ENCODE data around the gene AGBL1.

The AGBL1 gene

DNA sequence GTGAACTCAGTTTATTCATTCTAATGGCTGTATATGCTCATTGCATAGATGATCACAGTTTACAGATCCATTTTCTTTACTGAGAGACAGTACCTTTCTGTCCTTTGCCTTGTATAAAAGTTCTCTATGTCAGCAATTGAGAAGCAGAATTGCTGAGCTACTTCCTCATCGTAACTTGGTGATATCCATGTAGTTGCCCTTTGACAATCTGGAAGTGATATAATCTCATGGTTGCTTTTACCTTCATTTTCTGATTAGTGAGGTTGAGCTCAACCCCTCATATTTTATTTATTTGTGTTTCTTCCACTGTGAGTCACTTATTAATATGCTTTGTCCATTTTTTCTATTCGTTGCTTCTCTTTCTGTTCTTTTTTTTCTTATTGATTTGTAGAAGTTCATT, 696.5 kb downstream of the AGBL1 start:
- no peak for DNase-seq (ENCODE audit: low read depth in 1 of 2, low spot score in 1 of 2)

DNA sequence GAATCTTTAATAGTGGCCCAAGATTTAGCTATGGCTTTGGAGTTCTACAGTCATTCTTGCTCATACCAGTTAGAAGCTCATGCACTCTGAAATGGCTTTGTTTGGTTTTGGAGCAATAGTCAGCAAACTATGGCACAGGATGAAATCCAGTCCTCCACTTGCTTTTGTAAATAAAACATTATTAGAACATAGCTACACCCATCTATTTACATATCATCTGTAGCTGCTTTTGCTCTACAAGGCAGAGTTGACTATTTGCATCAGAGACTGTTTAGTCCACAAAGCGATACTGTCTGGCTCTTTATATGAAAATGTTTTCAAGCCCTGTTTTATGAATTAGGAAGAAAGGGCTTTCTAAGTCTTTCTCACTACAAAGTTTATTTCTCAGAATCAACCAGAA, 716.9 kb downstream of the AGBL1 start:
- DNase-seq (ENCODE audit: low read depth in 1 of 2, low spot score in 1 of 2), result no peak

DNA sequence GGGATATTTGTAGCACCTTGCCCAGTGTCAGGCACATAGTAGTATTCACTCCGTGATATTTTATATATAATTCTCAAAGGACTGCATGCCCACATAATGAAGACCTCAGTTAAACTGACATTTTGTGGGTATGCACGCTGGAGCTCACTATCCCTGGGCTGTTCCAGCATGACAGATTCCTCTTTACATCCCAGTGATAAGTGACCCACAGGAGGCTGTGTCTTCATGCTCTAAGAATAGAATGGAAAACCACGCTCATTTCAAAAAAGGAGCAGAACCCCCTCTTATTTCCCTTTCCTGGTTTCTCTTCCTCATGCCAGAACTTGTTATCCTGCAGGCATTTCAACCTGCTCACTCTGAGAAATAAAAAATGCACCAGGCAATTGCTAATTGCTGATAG, 717.5 kb downstream of the AGBL1 start:
- DNase-seq (ENCODE audit: low read depth in 1 of 2, low spot score in 1 of 2), result no peak

DNA sequence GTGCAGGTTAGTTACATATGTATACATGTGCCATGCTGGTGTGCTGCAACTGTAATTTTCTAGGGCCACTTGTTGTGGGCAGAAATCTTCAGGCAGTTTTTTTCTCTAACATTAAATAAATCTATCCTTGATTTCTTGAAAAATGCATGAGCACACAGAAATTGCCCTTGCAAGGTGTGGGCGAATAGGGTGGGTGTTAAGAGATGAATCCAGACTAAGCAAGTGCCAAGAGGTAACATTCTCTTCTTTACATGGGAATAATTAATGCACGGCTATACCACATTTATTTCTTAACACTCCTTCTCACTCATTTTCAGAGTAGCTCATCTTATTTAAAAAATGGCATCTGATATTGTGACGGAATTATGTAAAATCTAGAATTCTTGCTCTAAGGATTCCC, 719.6 kb downstream of the AGBL1 start:
- DNase-seq (ENCODE audit: low read depth in 1 of 2, low spot score in 1 of 2), result no peak

DNA sequence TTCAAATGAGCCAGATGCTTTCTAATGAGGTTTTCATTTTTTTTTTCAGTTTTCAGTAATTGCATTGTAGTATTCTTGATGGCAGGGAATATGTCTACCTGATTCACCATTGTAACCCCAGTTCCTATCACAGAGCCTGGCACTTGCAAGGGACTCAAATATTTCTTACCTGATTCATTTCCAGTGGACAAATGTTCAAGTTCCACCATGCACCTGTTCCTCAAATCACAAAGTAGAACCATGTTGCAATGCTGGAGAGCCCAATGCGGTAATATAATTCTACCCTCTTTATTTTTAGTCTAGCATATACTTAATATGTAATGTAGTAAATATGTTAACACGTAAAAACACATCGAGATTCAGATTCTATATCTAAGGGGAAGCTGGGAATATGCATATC, 722.6 kb downstream of the AGBL1 start:
- DNase-seq (ENCODE audit: low read depth in 1 of 2, low spot score in 1 of 2), result no peak

DNA sequence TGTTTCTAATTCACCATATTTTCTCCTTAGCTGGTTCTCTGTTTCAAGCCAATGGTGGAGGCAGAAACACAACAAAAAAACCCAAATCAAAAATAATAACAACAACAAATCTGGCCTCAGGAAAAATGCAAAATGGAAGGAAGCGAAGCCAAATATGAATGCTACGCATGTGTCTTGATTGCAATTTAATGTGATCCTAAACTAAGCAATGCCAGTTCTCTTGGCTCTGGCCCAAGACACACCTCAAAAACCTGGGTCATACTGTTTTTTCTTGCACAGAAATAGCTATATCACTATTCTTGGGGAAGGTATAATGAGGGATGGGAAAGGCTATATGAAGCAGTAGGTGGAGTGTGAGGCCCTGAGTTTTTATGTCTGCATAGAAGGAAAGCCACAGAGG, 724.7 kb downstream of the AGBL1 start:
- DNase-seq (ENCODE audit: low read depth in 1 of 2, low spot score in 1 of 2), result no peak

DNA sequence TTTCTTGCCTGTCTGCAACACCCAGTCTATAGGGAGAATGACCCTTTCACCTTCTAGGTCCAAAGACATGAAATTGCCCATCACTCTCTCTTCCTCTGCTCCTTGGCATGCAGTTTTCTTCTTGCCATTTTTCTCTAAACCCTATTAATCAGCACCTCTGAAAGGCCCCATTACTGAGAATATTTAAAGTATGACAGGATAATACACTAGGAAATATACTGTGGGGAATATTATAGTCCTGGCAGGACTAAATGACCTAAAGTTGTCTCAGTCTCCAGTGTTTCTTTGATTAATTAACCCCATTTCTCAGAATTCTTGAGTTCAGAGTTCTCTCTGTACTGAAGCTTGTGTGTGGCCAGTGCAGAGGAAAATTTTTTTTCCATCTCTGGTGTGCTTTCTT, 730.7 kb downstream of the AGBL1 start:
- DNase-seq (ENCODE audit: low read depth in 1 of 2, low spot score in 1 of 2), result no peak

DNA sequence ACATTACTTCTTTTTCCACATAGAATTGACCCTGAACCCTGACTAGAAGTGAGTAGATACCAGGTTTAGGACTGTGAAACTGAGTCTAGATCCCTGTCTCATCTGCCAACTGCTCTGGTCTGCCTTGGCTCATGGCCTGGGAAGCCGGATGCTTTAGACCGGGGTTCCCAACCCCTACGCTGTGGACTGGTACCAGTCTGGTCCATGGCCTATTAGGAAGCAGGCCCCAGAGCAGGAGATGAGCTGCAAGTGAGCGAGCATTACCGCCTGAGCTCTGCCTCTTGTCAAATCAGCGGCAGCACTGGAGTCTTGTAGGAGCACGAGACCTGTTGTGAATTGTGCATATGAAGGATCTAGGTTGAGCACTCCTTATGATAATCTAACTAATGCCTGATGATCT, 734.2 kb downstream of the AGBL1 start:
- no peak for DNase-seq (ENCODE audit: low read depth in 1 of 2, low spot score in 1 of 2)

DNA sequence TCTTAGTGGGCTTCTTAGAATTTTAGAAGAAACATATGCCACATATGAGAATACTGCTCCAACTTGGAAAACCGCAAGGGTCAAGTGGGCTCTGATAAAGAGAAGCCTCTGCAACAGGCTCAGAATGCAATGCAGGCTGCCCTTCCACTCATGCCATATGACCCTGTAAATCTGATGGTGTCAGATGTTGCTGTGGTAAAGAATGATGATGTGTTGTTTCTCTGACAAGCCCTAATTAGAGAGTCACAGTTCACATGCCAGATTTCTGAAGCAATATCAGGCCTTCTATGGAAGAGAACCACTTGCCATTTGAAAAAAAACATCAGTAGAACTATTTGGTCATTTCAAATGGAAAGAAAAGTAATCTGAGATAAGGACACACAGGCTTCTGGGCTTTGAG, 749.6 kb downstream of the AGBL1 start:
- no peak for DNase-seq (ENCODE audit: low read depth in 1 of 2, low spot score in 1 of 2)

DNA sequence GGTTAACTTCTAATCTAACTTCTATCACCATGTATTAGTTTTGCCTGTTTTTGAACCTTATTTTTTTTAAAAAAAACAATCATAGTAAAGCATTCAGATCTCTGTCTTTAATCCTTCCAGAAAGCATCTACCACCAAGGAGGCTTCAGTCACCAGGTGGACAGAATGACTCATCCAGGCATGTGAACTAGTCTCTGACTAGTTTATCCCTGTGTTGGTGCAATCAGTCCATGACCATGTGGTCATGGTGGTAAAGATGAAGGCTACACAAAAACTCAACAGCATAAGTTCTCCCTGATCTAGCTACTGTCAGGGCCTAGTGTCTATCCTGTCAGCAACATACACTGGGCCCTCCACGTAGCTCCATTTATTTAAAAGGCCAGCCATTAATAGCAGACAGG, 750.6 kb downstream of the AGBL1 start:
- DNase-seq (ENCODE audit: low read depth in 1 of 2, low spot score in 1 of 2), result no peak

DNA sequence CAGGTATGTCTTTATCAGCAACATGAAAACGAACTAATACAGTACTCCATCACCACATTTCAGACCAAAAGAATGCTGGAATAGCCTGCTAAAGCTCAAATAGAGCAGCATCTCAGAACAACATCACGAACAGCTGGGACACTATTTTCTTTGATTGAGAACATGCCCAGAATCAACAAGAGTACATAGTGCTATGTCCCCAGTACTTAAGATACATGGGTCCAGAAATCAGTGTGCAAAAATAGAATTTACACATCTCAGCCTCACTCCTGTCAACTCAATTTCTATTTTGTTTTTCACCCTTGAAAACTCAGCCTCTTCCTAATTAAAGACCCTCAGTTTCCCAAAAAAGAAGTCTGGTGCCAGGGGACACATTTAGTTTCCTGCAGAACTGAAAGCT, 753.9 kb downstream of the AGBL1 start:
- DNase-seq (ENCODE audit: low read depth in 1 of 2, low spot score in 1 of 2), result no peak

DNA sequence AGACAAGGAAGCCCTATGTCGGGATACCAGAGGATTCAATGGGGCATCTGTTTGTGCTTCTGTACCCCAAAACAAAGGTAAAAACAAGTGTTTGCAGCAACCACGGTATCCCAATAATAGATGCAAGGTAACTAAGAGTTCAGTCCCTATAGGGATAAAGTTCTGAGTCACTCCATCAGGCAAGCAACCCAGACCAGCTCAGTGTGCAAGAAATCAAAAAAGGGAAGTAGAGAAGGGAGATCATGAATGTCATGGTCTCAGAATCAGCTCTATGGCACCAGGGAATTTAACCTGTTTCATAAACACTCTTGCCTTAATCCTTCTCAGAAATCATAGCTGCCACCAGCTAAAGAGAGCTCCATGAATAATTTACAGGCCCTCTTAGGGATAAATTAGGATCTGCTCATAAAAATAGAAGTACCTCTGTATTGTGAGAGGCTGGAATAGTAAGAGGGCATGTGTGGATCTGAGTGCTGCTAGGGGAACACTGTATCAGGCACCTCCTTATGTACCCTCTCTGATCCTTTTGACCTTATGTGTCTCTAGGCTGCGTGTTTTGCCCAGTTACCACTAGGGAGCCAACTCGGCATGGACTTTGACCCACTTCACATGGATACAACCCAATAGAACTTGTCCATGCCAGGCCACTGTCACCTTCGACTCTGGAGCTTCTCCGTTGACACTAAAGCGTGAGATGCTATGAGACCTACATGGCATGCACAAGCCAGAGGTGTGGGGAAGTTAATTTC, 754.6 kb downstream of the AGBL1 start:
- no peak for DNase-seq (ENCODE audit: low read depth in 1 of 2, low spot score in 1 of 2)

DNA sequence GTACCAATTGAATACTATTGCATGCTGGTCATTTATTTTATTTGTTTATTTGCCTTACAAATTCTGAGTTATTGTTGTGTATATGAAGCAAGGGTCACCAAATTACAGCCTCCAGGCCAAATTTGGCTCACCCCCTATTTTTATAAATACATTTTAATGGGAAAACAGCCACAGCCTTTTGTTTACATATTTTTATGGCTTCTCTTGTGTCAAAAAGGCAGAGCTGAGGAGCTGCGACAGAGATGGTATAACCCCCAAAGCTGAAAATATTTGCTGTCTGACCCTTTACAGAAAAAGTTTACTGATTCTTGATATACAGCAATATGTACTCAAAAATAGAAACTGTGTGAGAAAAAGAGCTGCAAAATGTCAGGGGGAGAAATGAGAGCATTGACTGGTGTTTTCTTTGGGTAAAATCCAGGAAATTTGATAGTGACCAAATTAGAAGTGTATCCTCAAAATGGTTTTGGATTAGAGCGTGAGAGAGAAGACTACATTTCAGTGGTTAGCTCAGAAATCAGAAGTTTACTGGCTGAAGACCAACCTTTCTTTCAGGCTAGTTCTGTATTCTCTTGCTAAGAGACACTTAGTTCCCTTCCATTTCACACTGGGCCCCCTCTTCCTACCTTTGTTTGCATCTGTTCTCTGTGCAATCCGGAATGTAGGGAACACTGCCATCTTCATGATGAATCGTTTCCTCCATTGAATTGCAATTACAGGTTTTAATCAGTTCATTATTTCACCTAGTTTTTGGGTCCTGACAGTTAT, 757.8 kb downstream of the AGBL1 start:
- DNase-seq (ENCODE audit: low read depth in 1 of 2, low spot score in 1 of 2), result no peak

DNA sequence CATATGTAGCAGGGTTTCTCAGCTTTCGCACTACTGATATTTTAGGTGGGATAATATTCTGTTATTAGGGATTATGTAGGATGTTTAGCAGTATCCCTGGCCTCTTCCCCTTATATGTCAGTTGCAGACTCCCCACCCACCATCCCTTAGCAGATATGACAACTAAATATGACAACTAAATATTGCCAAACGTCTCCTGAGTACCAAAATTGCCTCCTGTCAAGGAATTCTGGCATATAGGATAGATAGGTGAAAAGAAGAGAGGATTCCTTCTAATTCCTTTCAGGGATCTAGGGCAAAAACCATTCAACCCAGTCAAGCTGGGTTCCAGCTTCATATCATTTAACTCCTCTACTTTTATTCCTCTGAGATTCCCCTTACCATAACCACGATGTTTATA, 759.8 kb downstream of the AGBL1 start:
- DNase-seq (ENCODE audit: low read depth in 1 of 2, low spot score in 1 of 2), result no peak

DNA sequence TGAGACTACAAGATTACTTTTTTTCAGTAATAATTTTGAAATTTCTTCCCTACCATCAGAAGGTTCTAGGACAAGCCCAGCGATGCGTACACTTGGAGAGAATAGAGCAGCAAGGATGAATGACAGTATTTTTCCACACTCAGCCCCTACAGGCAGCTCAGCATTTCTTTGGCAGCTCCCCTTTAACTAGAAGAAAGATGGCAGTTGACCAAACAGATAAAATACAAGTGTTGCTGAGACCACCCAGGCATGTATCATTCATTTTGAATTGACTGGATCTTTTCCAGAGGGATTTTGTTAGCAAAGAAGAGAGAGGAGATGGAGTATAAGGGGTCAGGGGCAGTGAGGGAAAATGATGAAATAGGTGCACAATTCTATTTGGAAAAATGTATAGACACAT, 761.3 kb downstream of the AGBL1 start:
- no peak for DNase-seq (ENCODE audit: low read depth in 1 of 2, low spot score in 1 of 2)

DNA sequence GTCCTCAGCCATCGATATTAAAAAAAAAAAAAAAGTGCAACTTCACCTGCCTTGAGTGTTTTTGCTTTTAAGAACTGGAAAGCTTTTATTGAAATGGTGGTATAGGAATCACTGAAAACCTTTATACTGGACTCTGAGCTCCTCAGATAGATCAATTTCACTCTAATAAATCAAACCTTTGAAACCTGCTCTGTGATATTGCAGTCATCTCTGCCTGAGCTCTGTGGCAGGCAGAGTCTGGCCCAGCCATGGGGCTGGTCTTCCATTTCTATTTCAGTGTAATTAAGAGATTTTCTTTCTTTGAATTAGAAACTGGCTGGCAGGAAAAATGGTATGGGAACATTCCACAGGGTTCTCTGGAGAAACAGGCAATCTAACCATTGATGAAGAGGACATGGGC, 762.5 kb downstream of the AGBL1 start:
- DNase-seq (ENCODE audit: low read depth in 1 of 2, low spot score in 1 of 2), result no peak

DNA sequence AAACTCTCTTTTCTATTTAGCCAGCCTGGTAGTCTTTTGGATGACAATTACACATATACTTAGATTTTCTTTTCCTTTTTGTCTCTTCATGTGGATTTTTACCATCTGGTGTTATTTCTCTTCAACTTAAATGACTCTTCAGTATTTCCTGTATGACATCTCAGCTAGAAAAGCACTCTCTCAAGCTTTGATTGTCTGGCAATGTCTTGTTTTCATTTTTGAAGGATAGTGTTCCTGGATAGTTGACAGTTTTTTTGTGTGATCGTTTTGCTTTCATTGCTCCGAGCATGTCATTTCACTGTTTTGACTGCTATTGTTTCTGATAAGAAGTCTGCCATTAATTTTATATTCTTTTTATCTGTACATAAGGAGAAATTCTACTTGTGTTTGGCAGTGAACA, 766.4 kb downstream of the AGBL1 start:
- no peak for DNase-seq (ENCODE audit: low read depth in 1 of 2, low spot score in 1 of 2)

DNA sequence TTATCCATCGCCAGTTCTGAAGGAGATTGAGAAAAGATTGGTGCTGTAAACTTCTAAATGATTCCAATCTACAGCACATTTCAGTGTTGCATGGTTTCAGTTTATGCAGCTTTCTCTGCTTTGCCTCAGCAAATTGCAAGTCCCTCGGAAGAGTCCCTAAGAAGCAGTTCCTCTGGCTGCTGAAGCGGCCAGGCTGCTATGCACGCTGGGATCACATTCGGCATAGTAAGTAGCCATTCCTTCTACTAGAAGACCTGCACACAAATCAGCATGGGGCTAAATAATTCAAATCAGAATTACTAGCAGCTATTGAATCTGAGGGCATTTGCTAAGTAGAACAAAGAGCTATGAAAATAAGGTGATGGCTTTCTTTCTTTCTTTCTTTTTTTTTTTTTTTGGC, 769.5 kb downstream of the AGBL1 start:
- DNase-seq (ENCODE audit: low read depth in 1 of 2, low spot score in 1 of 2), result no peak

DNA sequence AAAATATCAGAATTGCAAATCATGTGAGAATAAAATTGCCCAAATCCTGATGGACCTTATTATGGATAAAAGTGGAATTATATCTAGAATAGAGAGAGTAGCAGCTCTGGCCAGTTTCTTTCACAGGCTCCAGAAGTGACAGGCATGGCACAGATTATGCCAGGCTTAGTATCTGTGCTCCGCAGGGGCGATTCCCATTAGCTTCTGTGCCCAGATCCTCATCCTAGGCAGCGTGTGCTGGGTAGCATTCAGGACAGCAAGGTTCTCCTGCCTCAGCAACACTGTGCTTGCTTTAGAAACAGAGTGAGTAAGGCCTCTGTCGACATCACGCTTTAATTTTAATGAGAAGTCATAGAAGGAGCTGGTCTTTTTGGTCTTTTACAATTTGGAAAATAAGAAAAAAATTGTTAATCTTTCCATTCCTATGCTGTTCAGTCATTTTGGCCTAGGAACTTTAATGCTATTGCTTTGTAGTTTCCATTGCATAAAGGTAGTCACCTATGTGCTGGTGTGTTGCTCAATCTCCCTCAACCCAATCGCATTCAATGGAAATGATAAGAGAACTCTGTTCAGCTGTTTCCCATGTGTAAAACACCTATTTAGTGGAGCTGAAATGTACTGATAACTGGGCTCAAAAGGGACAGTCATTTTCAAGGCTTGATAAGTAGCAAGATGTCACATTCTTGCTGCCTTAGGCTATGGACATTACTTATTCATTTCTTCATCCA, 770.1 kb downstream of the AGBL1 start:
- DNase-seq (ENCODE audit: low read depth in 1 of 2, low spot score in 1 of 2), result no peak

DNA sequence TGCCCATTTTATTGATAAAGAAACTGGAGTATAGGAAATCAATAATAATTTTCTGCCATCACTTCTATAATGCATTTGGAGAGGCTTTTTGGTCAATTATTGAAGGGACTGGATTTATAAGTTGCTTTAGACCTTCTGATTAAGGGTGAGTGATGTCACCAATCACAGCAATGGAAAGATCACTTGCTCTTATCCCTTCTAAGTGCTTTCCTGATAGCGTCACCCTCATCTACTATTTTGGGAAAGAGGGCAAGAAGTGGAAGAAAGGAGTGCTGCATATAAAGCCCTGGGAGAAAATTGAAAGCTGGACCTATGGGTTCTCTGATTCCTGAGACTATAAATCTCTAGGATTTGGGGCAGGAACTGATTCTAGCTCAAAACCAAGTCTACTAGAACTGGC, 771.3 kb downstream of the AGBL1 start:
- DNase-seq (ENCODE audit: low read depth in 1 of 2, low spot score in 1 of 2), result no peak

DNA sequence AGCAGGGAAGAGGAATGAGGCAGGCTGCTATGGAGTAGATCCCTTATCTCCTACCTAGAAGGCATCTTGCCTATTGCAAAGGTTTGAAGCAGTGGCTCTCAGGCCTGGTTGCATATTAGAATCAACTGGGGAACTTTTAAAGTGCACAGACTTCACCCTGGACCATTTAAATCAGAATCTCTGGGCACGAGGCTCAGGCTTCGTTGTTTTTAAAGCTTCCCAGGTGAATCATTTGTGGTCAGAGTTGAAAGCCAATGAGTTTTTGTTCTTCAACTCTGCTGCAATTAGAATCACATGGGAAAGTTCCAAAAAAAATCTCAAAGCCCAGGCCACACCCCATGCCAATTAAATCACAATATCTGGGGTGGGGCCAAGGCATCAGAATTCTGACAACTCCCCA, 773.1 kb downstream of the AGBL1 start:
- DNase-seq (ENCODE audit: low read depth in 1 of 2, low spot score in 1 of 2), result no peak

DNA sequence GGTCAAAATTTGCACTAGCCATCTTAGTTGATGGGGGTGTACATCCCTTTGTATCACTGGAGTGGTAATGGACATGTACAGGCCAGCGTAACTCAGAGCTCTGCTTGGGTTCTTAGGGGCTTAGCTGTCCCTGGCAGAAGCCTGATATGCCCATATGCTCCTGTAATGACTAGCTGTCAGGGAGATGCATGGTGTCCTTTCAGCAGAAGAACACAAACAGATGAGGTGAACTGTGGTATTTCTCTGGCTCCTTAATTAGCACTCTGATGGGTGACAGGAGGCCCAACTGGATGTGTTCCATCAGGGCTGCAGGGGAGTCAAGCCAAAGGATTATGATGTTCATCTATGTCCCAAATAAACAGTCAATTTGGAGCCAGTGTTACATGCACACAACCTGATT, 774.5 kb downstream of the AGBL1 start:
- no peak for DNase-seq (ENCODE audit: low read depth in 1 of 2, low spot score in 1 of 2)

All from activated T-helper 1 cell treated with anti-CD3 and anti-CD28 coated beads, Interleukin-2, amount 50 U/mL, for 16 hours (primary cell).